CD4-positive, alpha-beta T cell treated with Interleukin-6 for 4 hours (primary cell): ENCODE results near the gene XRCC5.

Source experiments
- DNase-seq: peaks from one replicate; pipeline ENCODE4 v3.0.0-alpha.2; 2020; ENCODE audit warnings: mixed read lengths

XRCC5 gene

DNA sequence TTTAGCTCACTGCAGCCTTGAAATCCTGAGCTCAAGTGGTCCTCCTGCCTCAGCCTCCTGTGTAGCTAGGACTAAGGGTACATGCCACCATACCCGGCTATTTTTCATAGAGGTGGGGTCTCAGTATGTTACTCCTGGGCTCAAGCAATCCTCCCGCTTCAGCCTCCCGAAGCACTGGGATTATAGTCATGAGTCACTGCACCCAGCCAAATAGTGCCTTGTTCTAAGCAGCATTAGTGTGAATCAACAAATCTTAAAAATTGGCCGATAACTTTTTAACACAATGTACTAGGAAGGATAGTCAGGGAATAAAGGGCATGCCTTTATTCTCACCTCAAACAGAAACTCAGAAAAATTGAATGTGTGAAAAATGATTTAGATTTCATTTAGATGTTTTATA, 51.6 kb downstream of the XRCC5 start:
- no peak for DNase-seq

DNA sequence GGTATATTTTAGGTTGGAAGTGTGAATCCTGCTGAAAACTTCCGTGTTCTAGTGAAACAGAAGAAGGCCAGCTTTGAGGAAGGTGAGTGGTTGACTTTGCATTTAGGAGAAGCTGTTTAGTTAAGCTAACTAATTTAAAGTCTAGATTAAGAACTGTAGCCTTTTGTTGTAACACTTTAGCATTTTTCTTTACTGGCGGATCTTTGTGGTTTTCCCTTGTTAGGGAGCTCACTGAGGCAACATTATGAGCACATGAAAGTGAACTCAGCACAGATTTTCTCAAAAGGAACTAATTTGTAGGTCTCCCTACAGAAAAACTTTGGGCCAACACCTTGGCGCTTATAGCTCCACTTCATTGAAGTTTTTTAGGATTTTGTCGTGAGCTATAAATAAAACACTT, 52.8 kb downstream of the XRCC5 start:
- DNase-seq = no peak

DNA sequence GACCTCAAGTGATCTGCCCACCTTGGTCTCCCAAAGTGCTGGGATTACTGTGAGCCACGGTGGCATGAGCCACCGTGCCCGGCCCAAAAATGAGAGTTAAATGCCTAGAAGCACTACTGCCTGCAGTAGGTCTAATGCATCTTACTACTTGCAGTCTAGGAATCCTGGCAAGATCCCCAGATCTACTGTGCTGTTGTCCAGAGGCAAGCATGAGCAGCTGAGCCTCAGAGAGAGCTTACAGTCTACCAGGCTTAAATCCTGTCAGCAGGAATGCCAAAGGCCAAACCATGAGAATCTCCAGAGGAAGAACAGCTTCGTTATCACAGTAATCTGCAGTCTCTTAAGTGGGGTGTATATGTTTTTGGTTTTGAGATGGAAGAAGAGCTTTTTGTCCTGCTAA, 54.4 kb downstream of the XRCC5 start:
- no peak for DNase-seq

DNA sequence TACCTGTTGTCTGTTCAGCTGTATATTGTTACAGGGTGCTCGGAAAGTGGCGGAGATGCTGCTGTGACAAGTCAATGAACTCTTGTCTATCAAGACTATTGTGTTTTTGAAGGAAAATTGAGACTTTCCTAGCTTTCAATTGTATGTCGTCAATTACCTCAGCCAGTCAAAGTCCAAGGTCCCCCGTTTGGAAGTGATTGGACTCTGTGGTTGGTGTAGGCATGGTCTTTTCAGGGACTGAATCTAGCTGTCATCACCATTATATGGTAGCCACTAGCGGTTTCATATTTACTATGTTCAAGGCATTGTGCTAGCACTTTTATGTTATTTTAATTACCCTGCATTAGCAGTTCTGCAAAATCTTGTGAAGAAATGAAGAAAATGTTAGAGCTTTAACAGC, 54.9 kb downstream of the XRCC5 start:
- no peak for DNase-seq

DNA sequence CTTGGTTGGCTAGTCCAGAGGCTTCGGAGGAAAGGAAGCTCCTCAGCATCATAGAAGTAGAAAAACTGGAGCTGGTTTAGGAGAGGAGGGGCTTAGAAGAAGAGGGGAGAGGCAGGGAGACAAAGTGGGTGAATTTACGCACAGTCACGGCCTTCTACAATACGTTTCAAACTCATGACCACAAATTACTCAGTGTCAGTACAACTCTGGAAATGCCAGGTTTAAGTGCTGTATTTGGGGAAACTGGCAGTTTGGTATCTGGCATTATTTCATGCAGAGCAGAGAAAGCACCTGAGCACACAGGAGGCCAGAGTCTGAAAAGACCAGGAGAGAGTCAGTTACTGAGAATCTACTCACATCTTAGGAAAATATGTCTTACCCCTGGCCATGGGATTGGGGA, 55.4 kb downstream of the XRCC5 start:
- DNase-seq = no peak

DNA sequence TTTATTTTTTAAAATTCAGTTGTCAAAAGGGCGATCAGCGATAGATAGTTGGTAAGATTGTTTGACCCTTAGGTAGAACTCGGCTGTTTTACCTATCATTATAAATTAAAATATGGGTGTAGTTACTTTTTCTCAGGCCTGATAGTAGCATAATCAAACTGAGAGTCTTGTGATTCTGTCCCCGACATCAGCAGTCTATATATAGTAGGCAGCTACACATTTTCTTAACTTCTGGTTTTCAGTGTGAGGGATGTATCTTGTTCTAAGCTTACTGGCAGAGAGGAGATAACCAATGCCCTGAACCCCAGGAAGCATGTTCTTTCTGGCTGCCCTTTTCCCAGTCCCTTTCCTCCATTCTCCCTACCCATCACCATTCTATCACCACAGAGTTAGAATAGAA, 56.6 kb downstream of the XRCC5 start:
- no peak for DNase-seq

DNA sequence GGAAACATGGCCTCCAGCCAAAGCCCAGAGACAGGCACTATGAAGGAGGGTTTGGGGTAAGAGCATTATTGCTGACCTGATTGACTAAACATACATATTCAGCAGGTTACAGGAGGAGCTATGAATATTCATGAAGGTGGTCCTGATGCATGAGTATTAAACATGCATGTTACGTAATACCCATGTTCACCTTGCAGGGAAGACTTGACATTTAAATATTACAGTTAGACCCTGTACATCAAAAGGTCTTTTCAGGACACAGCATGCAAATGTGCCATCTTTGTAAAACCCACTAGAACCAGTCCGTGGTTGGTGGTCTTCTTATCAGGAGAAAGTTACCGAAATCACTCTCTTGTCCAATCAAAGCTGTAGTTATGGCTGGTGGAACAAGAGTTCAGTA, 59.9 kb downstream of the XRCC5 start:
- DNase-seq = no peak

DNA sequence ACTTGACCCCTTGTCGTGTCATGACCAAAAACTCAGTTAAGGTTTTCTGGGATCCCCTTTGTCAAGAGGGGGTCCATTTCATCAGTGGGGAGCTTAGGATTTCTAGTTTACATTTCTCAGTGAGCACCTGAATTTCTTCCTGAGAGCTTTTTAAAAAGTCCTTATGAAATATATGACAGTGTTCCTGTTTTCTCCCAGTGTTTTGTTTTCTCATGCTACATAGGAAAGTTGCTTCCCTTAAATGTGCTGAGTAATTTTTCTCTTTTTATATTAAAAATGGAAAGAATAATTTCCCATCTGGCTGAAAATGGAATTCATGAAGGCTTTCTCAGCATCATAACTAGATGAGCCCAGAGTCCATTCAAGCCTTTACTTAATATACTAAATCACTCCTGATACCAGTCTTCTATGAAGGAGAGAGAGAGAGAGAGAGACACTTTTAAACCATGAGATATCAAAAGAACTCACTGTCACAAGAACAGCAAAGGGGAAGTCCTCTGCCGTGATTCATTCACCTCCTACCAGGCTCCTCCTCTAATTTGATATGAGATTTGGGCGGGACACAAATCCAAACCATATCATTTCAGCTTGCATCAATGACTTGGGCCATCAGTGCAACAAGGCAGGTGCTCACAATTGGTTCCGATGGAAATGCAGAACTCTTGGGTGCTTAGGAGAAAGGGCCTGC, 61.1 kb downstream of the XRCC5 start:
- no peak for DNase-seq

DNA sequence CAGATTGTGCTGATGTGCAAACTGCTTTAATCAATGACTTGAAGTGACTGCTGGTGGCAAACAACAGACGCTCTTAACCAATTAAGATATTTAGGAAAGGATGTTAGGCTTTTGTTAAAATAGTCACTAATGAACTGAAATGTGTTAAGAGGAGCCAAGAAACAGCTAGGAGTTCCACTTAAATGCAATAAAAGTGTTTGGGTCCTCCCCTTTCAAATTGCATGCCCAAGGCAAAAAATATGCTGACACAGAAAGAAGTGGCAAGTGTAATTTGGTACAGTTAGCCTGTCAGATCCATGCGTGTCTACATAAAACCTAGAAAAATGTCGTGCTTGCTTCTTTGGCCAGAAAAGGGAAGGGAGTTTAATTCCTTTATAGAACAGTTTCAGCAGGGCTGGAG, 61.9 kb downstream of the XRCC5 start:
- no peak for DNase-seq

DNA sequence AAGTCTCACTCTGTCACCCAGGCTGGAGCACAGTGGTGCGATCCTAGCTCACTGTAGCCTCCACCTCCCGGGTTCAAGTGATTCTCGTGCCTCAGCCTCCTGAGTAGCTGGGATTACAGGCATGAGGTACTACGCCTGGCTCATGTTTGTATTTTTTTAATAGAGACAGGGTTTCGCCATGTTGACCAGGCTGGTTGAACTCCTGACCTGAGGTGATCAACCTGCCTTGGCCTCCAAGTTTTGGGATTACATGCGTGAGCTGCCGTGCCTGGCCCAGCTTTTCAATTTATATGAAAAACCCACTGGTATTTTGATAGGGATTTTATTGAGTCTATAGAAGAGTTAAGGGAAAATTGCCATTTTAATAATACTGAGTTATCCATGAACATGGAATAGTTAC, 63.3 kb downstream of the XRCC5 start:
- DNase-seq = no peak

DNA sequence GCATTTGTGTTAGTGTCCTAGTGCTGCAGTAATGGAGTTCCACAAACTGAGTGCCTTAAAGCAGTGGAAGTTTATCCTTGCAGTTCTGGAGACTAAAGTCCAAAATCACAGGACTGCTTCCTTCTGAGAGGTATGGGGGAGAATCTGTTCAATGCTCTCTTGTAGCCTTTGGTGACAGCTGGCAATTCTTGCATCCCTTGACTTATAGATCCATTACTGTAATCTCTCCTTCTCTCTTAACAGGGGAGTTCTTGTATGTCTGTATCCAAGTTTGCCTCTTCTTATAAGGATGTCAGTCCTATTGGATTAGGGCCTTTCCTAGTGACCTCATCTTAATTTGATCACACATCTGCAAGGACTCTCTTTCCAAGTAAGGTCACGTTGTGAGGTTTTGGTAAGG, 69.9 kb downstream of the XRCC5 start:
- no peak for DNase-seq

DNA sequence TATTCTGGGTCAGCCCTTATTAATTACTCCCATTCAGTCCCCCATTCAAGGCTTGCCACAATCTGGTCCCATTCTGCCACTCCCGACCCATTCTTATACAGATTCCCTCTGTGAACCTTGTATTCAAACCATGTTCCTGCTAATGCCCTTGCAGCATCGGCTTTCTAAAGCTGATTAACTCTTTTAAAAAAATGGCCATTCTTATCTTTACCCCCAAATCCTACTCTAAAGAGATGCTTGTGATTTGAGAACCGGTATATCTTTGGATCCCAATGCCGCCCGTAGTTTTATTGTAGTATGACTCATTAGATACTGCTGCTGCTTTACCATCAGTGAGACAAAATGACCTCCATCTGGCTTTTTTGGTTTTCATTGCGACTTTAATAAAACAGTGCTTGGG, 72.2 kb downstream of the XRCC5 start:
- no peak for DNase-seq

DNA sequence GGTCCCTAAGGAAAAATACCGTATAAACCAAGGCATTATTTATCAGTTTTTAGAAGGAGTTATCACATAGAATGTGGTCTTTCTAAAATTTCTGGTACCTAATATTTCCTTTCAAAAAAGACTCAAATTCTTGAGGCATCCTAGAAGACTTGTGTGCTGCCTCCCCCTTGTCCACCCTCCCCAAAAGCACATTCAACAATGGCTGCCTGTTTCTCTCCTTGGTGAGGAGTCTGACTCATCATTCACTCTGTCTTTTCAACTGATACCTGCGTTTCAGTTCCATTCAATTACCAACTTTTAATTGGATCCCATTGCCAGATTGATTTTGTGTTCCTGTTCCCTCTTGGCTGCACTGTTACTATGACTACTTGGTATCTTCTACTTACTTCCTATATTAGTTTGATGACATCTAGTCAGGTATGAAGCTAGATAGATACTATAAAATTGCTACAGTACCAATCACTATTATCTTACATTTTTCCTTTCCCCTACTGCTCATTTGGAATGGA, 72.9 kb downstream of the XRCC5 start:
- no peak for DNase-seq

DNA sequence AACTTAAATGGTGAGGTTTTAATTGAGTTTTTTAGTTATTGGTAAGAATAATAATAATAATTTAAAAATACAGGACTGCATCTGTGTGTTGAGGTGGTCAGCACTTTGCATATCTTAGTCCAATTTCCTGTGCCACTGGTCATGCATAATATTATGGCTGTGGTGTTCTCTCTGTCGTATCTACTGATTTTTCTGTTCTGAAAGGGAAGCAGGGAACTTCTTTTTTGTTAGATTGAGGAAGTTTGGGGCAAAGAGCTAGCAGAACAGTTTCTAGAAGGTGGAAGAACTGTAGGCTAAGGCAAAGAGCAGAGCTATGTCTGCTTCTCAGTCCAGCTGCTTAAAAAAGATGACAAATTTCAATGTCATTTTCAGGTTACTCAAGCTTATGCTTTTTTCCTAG, 74.3 kb downstream of the XRCC5 start:
- no peak for DNase-seq

DNA sequence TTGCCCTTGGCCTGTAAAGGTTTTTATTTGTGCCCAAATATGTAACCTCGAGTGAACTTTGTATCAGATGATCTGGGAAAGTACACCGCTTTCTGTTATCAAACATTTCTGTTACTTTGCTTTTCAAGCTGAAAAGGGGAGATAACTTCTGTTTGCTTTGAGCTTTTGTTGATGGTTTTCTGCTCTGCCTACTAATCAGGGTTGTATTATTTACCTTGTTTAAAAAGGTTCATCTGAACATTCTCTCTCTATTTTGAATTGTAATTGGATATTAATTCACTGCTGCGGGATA, 79.4 kb downstream of the XRCC5 start:
- DNase-seq = no peak

DNA sequence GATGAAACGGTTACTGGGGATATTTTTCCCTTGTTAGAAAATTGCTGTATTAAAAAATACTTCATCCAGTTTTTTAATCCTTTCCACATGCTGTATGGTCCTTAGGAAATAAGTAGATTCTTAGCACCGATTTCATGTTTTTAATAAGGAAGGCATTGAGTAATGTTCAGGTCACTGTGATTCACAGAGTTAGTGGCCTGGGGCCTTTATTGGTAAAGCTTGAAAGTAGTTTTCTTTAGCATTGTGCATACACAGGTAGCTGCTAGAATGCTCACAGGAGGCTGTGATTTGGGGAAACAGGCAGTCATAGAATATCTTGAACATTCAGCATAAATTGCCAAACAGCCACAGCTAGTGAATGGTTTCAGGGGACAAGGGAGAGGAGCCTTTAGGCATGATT, 79.8 kb downstream of the XRCC5 start:
- DNase-seq = no peak

DNA sequence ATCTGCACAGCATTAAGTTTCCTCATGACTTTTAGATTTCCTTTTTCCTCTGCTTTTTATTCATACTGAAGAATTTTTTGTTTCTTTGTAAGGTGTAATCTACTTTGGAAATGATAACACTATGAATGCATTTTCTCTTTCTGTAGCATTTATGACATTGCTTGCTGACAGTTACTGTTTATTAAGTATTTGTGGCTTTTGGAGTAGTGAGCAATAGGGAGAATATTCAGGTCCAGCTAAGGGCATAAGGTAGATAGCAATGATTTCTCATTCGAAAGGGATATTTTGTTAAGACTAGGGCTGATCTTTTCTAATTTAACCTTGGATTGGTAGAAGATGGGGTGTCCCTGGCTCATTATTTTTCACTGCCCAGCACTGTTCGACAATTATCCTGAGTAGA, 80.3 kb downstream of the XRCC5 start:
- no peak for DNase-seq

DNA sequence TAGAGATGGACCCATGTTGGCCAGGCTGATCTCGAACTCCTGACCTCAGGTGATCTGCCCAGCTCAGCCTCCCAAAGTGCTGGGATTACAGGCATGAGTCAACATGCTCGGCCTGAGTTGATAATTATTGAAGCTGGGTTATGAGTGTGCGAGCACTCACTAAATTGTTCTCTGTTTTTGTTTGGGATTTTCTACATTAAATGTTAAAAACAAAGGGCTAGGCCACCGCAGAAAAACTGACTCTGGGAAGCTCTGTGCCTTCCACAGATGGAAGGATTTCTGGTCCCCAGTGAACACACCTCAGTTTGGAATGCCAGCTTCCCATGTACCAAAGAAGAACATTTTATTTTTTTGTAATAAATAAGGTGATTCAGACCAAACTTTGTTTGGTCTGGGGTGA, 83.0 kb downstream of the XRCC5 start:
- no peak for DNase-seq

DNA sequence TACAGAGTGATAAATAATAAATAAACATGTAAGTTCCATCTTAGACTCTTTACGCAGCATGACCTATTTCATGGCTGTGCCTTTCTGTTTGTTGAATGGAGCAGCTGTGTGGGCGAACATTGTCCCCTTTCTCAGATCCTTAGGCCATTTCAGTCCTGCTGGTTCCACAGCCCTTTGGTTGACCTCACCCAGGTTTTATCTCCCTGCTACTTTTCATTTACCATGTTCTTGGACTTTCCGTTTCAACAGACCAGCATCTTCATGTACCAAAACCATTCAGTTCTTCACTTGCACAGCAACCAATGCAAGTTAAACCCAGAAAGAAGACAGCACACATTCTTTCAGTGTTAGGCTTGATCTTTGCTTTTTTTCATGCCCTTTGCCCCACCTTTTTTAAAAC, 83.8 kb downstream of the XRCC5 start:
- DNase-seq = no peak

DNA sequence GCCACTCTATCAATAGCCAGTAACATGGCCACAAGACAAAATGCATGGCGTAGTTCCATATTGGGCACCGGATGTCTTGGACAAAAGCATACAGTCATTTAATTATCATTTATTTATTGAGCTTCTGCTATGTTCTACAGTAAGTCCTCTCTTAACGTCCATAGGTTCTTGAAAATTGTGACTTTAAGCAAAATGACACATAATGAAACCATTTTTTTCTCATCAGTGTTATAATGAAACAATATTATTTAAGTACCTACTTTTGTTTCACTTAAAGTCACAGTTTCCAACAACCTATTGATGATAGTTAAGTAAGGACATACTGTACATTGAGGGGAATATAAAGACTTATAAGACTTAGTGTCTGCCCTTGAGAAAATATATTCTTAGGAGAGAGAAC, 84.9 kb downstream of the XRCC5 start:
- no peak for DNase-seq

DNA sequence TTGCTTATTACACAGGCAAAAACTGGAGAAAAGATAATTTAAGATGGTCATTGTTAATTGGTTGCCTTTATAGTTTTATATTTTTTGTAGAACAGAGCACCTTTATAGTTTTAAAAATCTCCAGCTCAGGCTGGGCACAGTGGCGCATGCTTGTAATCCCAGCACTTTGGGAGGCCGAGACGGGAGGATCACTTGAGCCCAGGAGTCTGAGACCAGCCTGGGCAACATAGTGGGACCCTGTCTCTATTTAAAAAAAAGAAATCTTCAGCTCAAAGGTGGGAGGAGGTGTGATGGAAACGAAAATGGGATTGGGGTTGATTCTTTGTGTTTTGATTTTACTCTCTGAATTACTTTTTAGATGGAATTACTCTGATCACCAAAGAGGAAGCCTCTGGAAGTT, 85.4 kb downstream of the XRCC5 start:
- no peak for DNase-seq

DNA sequence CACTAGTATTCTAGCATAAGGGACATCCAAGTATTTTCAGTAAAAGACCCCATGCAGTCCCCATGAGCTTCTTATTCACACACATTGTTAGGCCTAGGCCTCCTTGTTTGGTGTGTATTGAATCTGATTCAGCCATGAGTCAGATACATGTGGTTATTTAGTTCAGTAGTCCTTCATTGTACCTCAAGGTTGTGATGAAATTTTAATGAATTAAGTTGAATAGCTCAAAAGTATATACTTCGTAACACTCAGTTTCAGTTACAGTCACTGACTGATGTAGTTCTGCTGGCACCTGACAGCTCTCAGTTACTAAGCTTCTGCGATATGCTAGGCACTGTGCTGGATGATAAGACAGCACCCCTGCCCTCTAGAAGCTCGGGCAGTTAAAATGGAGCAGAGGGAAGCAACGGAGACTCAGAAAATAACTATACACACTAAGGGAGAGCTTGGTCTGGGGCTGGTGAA, 86.4 kb downstream of the XRCC5 start:
- DNase-seq = no peak

DNA sequence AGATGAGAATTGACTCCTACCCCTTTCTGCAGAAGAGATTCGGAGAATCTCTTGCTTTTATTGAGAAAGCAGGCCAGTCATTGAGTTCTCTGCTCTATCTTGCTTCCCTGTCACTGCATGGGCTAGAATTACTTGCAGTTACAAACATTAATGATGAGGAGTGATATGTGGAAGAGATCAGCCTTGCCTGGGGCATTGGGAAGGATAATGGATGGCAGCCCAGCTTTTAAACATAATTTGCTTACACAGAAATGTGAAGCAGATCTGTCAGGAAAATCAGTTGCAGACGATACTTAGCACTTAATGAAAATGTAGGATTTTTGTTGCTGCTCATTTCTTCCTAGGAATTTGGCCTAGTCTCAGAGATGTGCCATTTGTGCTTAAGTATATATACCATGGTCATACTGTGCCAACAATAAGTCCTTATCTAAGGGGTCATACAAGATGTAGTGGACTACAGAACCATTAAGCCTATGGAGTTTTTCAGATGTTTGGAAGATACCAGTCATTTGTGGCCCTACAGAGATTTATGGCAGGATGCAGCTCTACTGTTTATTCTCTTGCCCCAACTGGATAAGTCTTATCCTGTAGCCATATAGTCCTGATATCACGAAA, 92.7 kb downstream of the XRCC5 start:
- no peak for DNase-seq

DNA sequence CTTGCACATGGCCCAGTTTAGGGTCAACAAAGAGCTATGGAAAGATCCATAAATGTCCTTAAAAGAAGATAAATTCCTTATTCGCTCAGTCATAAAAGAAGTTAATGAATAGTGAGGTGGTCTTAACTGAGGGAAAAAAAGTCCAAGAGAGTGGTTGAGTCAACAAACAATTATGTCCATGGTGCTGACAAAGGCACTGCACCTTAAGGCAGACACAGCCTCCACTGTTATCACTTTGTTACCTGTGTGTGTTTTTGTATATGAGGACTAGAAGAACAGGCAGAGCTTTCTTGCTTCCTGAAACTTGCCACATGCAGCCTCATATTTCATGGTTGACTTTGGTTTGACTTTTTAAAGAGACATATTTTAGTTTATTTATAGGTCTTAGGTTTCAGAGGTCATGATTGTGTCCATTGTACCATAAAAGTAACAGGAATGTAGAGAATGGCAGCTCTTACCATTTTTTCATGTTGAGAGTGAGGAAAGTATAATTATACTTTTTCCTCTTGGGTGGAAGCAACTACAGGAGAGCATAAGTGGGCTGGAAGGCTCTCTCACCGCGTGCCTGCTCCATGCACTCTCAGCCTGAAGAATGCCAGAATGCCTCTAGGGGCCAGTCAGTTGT, 93.6 kb downstream of the XRCC5 start:
- no peak for DNase-seq

DNA sequence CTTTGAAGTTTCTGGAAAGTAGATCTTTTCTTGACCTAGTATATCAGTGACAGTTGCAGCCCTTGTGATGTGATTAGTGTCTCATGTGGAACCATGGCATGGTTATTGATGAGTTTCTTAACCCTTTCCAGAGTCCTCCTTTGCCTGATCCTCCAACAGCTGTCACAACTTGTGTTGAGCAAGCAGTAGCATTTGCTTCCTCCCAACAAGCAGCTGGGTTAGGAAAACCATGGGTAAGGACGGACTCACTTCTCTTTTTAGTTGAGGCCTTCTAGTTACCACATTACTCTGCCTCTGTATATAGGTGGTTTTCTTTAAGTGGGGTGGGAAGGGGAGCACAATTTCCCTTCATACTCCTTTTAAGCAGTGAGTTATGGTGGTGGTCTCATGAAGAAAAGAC, 96.3 kb downstream of the XRCC5 start:
- no peak for DNase-seq
